ENCODE data around the gene RANBP3. TPM values are rescaled to one million over a fixed set of nuclear protein-coding genes. Genes with fewer than 3 reads are reported as not detected.
"Not testable (repeated sequence)": the region's sequence is repeated elsewhere in the genome, so short reads cannot be mapped to it uniquely, and the experiment has no call there.

The RANBP3 gene
- total RNA-seq, 6 experiments from 2014 or later, result 57.6 to 80.9 (median 70.4) TPM

- H3K36me3 Mint-ChIP-seq (ENCODE audit: low read depth), result no peaks in the 10 kb centered on the region; the same call in 1 of the 2 replicates
- H3K27ac Mint-ChIP-seq, result no peak overlapping the region
- H3K4me3 Mint-ChIP-seq, result no peak overlapping the region
- H3K27me3 Mint-ChIP-seq (ENCODE audit: insufficient read depth), result peaks cover 20% of the 10 kb centered on the region
- H3K4me1 Mint-ChIP-seq (ENCODE audit: low read depth), result peaks cover 13% of the 10 kb centered on the region
- no peaks in the 10 kb centered on the region for H3K9me3 Mint-ChIP-seq
- no peak for DNase-seq
- TF ChIP-seq, protein P1, sequence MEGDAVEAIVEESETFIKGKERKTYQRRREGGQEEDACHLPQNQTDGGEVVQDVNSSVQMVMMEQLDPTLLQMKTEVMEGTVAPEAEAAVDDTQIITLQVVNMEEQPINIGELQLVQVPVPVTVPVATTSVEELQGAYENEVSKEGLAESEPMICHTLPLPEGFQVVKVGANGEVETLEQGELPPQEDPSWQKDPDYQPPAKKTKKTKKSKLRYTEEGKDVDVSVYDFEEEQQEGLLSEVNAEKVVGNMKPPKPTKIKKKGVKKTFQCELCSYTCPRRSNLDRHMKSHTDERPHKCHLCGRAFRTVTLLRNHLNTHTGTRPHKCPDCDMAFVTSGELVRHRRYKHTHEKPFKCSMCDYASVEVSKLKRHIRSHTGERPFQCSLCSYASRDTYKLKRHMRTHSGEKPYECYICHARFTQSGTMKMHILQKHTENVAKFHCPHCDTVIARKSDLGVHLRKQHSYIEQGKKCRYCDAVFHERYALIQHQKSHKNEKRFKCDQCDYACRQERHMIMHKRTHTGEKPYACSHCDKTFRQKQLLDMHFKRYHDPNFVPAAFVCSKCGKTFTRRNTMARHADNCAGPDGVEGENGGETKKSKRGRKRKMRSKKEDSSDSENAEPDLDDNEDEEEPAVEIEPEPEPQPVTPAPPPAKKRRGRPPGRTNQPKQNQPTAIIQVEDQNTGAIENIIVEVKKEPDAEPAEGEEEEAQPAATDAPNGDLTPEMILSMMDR (IDR thresholded peaks at IDR 0.05), result no peak
Observed at GRCh38 chr19:5877427-5877826, 100.5 kb downstream of the RANBP3 start.

GRCh38 chr19:5874496-5874895 lies 103.4 kb downstream of the RANBP3 start:
- not testable (repeated sequence) for H3K4me3 Mint-ChIP-seq; H3K4me1 Mint-ChIP-seq (ENCODE audit: low read depth); H3K9me3 Mint-ChIP-seq; H3K27ac Mint-ChIP-seq; H3K36me3 Mint-ChIP-seq (ENCODE audit: low read depth)
- peaks cover 20% of the 10 kb centered on the region for H3K27me3 Mint-ChIP-seq (ENCODE audit: insufficient read depth)
- peak; percentile 27 for DNase-seq

GRCh38 chr19:5873617-5874199 lies 104.2 kb downstream of the RANBP3 start:
- Mint-ChIP-seq H3K27ac (no peak overlapping the region), H3K36me3 (ENCODE audit: low read depth) (no peaks in the 10 kb centered on the region; the same call in 1 of the 2 replicates), H3K4me3 (no peak overlapping the region), H3K9me3 (no peaks in the 10 kb centered on the region), H3K27me3 (ENCODE audit: insufficient read depth) (peaks cover 18% of the 10 kb centered on the region), H3K4me1 (ENCODE audit: low read depth) (peaks cover 4% of the 10 kb centered on the region; the same call in 1 of the 2 replicates)
- TF ChIP-seq, protein P1 (IDR thresholded peaks at IDR 0.05), result no peak
- DNase-seq, result no peak

DNA sequence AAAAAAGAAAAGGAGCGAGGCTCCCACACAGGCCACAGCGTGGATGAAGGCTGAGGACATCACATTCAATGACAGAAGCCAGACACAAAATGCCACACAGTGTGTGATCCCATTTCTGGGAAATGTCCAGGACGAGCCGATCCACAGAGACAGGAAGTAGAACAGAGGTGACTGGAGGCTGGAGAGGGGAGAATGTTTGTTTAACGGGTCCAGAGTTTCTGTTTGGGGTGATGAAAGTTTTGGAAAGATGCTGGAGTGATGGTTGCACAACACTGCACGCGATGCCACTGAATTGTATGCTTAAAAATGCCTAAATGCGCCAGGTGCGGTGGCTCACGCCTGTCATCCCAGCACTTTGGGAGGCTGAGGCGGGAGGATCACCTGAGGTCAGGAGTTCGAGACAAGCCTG lies 107.0 kb downstream of the RANBP3 start:
- no peak overlapping the region for H3K27ac Mint-ChIP-seq
- H3K9me3 Mint-ChIP-seq, result no peaks in the 10 kb centered on the region
- no peak overlapping the region for H3K4me3 Mint-ChIP-seq
- no peak for DNase-seq
- TF ChIP-seq, protein P1 (IDR thresholded peaks at IDR 0.05), result no peak
- no peaks in the 10 kb centered on the region; the same call in 1 of the 2 replicates for H3K36me3 Mint-ChIP-seq (ENCODE audit: low read depth)
- H3K27me3 Mint-ChIP-seq (ENCODE audit: insufficient read depth), result peaks cover 15% of the 10 kb centered on the region
- 0 out of 2 replicates have a peak, but pooled peaks cover 4% of the 10 kb centered on the region for H3K4me1 Mint-ChIP-seq (ENCODE audit: low read depth)

DNA sequence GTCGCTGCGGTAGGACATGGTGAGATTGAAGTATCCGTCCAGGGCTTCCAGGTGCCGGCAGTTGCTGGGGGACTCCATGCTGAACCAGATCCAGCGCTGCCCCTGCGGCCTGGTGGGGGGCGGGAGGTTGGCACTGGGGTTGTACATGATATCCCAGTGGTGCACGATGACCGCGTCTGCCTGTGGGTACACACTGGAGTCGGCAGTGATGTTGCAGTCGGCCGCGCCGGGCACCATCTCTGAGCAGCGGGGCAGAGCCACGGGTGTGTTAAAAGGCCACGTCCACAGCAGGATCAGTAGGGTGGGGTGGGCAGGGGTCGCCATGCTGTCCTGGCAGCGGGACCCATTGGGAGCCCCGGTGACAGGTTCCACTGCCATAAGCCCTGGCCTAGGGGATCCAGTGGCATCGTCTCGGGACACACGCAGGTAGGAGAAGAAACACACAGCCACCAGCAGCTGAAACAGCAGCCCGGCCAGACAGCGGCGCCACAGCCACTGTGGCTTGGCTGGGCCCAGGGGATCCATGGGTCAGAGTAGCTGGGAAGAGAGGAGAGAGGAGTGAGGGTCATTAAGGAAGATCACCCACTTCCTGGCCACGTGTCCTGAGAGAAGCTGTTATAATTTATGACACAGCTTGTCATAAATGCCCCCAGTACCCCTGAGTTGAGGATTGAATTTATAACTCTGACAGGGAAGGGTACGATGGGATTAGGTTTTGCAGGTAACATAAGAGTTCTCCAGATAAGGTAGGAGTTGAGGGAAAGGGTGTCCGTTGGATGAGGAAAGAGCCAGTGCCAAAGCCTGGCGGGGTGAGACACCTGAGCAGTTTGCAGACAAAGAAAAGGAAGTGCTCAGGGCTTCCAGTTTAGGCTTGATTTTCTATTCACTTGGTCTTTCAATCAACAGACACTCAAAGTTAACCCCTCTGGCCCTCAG lies 110.5 kb downstream of the RANBP3 start:
- H3K36me3 Mint-ChIP-seq (ENCODE audit: low read depth), result no peaks in the 10 kb centered on the region
- no peaks in the 10 kb centered on the region for H3K4me1 Mint-ChIP-seq (ENCODE audit: low read depth)
- H3K9me3 Mint-ChIP-seq, result no peaks in the 10 kb centered on the region
- no peak overlapping the region for H3K27ac Mint-ChIP-seq
- H3K27me3 Mint-ChIP-seq (ENCODE audit: insufficient read depth), result peaks cover 21% of the 10 kb centered on the region
- TF ChIP-seq, protein P1 (IDR thresholded peaks at IDR 0.05), result no peak
- H3K4me3 Mint-ChIP-seq, result no peak overlapping the region
- DNase-seq, result no peak

Other genes starting within 250 kb of the RANBP3 start
- gene PRR22, start 193.4 kb downstream of the RANBP3 start, total RNA-seq (2021; fragmentation: NEBNext Ultra II Directional; extraction: Animal tissue kit (Norgen Biotek cat#: 25700)), result 1 to 10 TPM in 5 of 6 experiments, under 1 TPM in 1; 0.92 to 1.6 (median 1.4) TPM
- 10 to 100 TPM; 15.6 to 20.5 (median 18.3) TPM for gene DUS3L, start 187.0 kb downstream of the RANBP3 start, total RNA-seq (2021; fragmentation: NEBNext Ultra II Directional; extraction: Animal tissue kit (Norgen Biotek cat#: 25700))
- gene NRTN, start 173.1 kb downstream of the RANBP3 start, total RNA-seq (2021; fragmentation: NEBNext Ultra II Directional; extraction: Animal tissue kit (Norgen Biotek cat#: 25700)), result not detected
- not detected for gene FUT6, start 138.4 kb downstream of the RANBP3 start, total RNA-seq (2021; fragmentation: NEBNext Ultra II Directional; extraction: Animal tissue kit (Norgen Biotek cat#: 25700))
- gene FUT3, start 126.7 kb downstream of the RANBP3 start, total RNA-seq (2021; fragmentation: NEBNext Ultra II Directional; extraction: Animal tissue kit (Norgen Biotek cat#: 25700)), result not detected
- gene FUT5, start 107.6 kb downstream of the RANBP3 start, total RNA-seq (2021; fragmentation: NEBNext Ultra II Directional; extraction: Animal tissue kit (Norgen Biotek cat#: 25700)), result not detected
- 100 to 1,000 TPM; 277 to 334 (median 300) TPM for gene NDUFA11, start 74.3 kb downstream of the RANBP3 start, total RNA-seq (2021; fragmentation: NEBNext Ultra II Directional; extraction: Animal tissue kit (Norgen Biotek cat#: 25700))
- gene VMAC, start 73.3 kb downstream of the RANBP3 start, total RNA-seq (2021; fragmentation: NEBNext Ultra II Directional; extraction: Animal tissue kit (Norgen Biotek cat#: 25700)), result 1 to 10 TPM; 1.8 to 2.4 (median 1.9) TPM
- 1 to 10 TPM; 2.2 to 2.7 (median 2.3) TPM for gene CAPS, start 63.9 kb downstream of the RANBP3 start, total RNA-seq (2021; fragmentation: NEBNext Ultra II Directional; extraction: Animal tissue kit (Norgen Biotek cat#: 25700))
- 1 to 10 TPM; 6.3 to 9.5 (median 6.9) TPM for gene RFX2, start 132.4 kb upstream of the RANBP3 start, total RNA-seq (2021; fragmentation: NEBNext Ultra II Directional; extraction: Animal tissue kit (Norgen Biotek cat#: 25700))
- not detected for gene ACSBG2, start 157.5 kb upstream of the RANBP3 start, total RNA-seq (2021; fragmentation: NEBNext Ultra II Directional; extraction: Animal tissue kit (Norgen Biotek cat#: 25700))

Measured in HFFc6 (cell line).